Neuronal stem cell (in vitro differentiated cells): ENCODE data around the gene COL8A2.

Experiments used
- DNase-seq: peaks from one replicate; pipeline ENCODE4 v3.0.0-alpha.2; 2013; ENCODE audit warnings: low spot score
- H2AFZ ChIP-seq: one replicate; pipeline ENCODE4 v1.6.1; 2013; ENCODE audit warnings: mild to moderate bottlenecking, low read length, inconsistent platforms
- H2AK5ac ChIP-seq: 2 replicates; pipeline ENCODE4 v1.6.1; 2013; ENCODE audit warnings: low read depth, mild to moderate bottlenecking, inconsistent platforms, low read length, moderate library complexity, mixed read lengths
- H2BK120ac ChIP-seq: 2 replicates; pipeline ENCODE4 v1.6.1; 2013; ENCODE audit warnings: low read depth, mild to moderate bottlenecking, inconsistent platforms, low read length, moderate library complexity, mixed read lengths
- H2BK12ac ChIP-seq: one replicate; pipeline ENCODE4 v1.6.1; 2013; ENCODE audit warnings: low read length, inconsistent platforms
- H2BK15ac ChIP-seq: 2 replicates; pipeline ENCODE4 v1.6.1; 2013; ENCODE audit warnings: mild to moderate bottlenecking, low read length, inconsistent platforms, mixed read lengths
- H2BK5ac ChIP-seq: one replicate; pipeline ENCODE4 v1.6.1; 2013; ENCODE audit warnings: inconsistent platforms, mild to moderate bottlenecking, low read length, moderate library complexity
- H3K14ac ChIP-seq: one replicate; pipeline ENCODE4 v1.6.1; 2013; ENCODE audit warnings: low read length, inconsistent platforms
- H3K18ac ChIP-seq: 2 replicates; pipeline ENCODE4 v1.6.1; 2013; ENCODE audit warnings: low read length, inconsistent platforms
- H3K23ac ChIP-seq: 2 replicates; pipeline ENCODE4 v1.6.1; 2013; ENCODE audit warnings: low read depth, mild to moderate bottlenecking, mixed read lengths, low read length, inconsistent platforms; ENCODE audit not compliant: poor library complexity
- H3K27ac ChIP-seq: replicated peaks from 3 replicates; pipeline ENCODE4 v1.5.1; 2013; ENCODE audit warnings: low read length, inconsistent platforms
- H3K27me3 ChIP-seq, 3 experiments: 2 replicates each; pipeline ENCODE4 v1.6.1; 2013; ENCODE audit warnings: low read length in 3 of 3, mild to moderate bottlenecking in 2 of 3, inconsistent platforms in 1 of 3, low read depth in 1 of 3, mixed read lengths in 1 of 3, moderate library complexity in 1 of 3; ENCODE audit not compliant: control insufficient read depth in 3 of 3, insufficient read depth in 3 of 3
- H3K36me3 ChIP-seq, 2 donors: replicated peaks in 1 of 2; 2 replicates each; pipeline ENCODE4 v1.6.1; 2013; ENCODE audit warnings: low read length in 2 of 2; ENCODE audit not compliant: control insufficient read depth in 2 of 2, insufficient read depth in 2 of 2
- H3K4ac ChIP-seq: 2 replicates; pipeline ENCODE4 v1.6.1; 2013; ENCODE audit warnings: inconsistent platforms, mild to moderate bottlenecking, low read length, moderate library complexity
- H3K4me1 ChIP-seq, 2 donors: 1 replicate in 1 of 2; 2 replicates in 1 of 2; pipeline ENCODE4 v1.6.1; 2013; ENCODE audit warnings: low read length in 2 of 2, low read depth in 1 of 2; ENCODE audit not compliant: control insufficient read depth in 2 of 2, insufficient read depth in 1 of 2
- H3K4me2 ChIP-seq: one replicate; pipeline ENCODE4 v1.6.1; 2013; ENCODE audit warnings: mild to moderate bottlenecking, low read length, inconsistent platforms; ENCODE audit not compliant: insufficient read depth, poor library complexity, severe bottlenecking
- H3K4me3 ChIP-seq, 2 donors: 2 replicates each; pipeline ENCODE4 v1.5.1; 2013; ENCODE audit warnings: low read length in 2 of 2, mild to moderate bottlenecking in 2 of 2, inconsistent platforms in 1 of 2, moderate library complexity in 1 of 2
- H3K79me1 ChIP-seq: one replicate; pipeline ENCODE4 v1.6.1; 2013; ENCODE audit warnings: low read depth, mild to moderate bottlenecking, inconsistent platforms, low read length, moderate library complexity
- H3K9ac ChIP-seq: one replicate; pipeline ENCODE4 v1.6.1; 2013; ENCODE audit warnings: mild to moderate bottlenecking, low read depth, low read length, inconsistent platforms; ENCODE audit not compliant: poor library complexity
- H3K9me3 ChIP-seq, 2 donors: replicated peaks in 1 of 2; 2 replicates each; pipeline versions ENCODE3 to v1.6.1; 2013; ENCODE audit warnings: low read length in 2 of 2, mild to moderate bottlenecking in 2 of 2, inconsistent platforms in 1 of 2, low read depth in 1 of 2, mixed read lengths in 1 of 2, moderate library complexity in 1 of 2; ENCODE audit not compliant: control insufficient read depth in 2 of 2, insufficient read depth in 1 of 2
- H4K8ac ChIP-seq: one replicate; pipeline ENCODE4 v1.6.1; 2013; ENCODE audit warnings: low read depth, mild to moderate bottlenecking, inconsistent platforms, low read length, moderate library complexity
- H4K91ac ChIP-seq: one replicate; pipeline ENCODE4 v1.6.1; 2013; ENCODE audit warnings: low read length, low read depth, mild to moderate bottlenecking, inconsistent platforms; ENCODE audit not compliant: poor library complexity
- WGBS, 2 donors: extraction: QIAGEN DNeasy Blood & Tissue Kit; methylation state at CpG; one replicate each; pipeline ENCODE4 v1.1.7; 2013; ENCODE audit warnings: missing lambda C conversion rate in 2 of 2, mixed read lengths in 1 of 2; ENCODE audit not compliant: insufficient read length in 2 of 2, insufficient replicate concordance in 1 of 2; ENCODE audit errors: extremely low coverage in 2 of 2; 5-methylcytosine and 5-hydroxymethylcytosine counted together

COL8A2 gene

DNA sequence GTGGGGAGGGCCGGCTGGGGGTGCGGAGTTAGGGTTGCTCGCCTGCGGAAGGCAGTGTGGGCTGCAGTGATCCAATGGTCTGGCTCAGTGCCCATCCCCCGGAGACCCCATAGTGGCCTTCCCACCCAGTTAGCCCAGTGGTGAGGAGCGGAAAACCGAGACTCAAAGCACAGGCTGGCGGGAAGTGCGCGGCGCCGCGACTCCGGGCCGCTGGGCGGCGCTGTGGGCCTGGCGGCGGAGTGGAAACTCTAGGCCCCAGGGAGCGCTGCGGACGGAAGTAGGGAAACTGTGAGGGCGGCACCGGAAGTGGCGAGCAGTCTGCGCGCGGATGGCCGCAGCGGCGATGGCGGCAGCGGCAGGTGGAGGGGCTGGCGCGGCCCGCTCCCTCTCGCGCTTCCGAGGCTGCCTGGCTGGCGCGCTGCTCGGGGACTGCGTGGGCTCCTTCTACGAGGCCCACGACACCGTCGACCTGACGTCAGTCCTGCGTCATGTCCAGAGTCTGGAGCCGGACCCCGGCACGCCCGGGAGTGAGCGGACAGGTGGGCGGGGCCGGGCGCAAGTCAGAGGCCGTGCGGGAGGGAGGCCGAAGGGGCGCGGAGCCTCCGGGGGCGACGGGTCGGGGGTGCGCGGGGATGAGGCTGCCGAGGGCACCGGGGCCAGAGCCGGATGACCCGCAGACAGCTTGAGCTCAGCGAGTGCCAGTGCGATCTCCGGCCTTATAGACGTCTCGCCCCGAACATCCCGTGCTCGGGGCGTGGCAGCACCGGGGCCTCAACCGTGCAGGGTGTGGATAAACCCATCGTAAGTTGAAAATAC is 36.2 kb downstream of the COL8A2 start, which contains the start of gene ADPRS:
ADPRS (plus strand) TSS at position 316 of the 816 bp plus-strand sequence; CDS start at position 329, 13 bp downstream.
- Histone ChIP-seq H3K14ac (peak within 1 kb of the TSS; percentile 98), H2BK12ac (no peak within 1 kb of the TSS), H2BK5ac (peak within 1 kb of the TSS; percentile 90), H3K4me3 (peak within 1 kb of the TSS; percentile 97 to 98), H4K8ac (peak within 1 kb of the TSS; percentile 99), H3K4ac (peak within 1 kb of the TSS; percentile 94), H3K4me1 (peaks cover 12 to 14% of the 10 kb centered on the region in 2 donors), H3K27ac (peak within 1 kb of the TSS; percentile 65), H3K9ac (peak within 1 kb of the TSS; percentile 99), H2BK15ac (peak within 1 kb of the TSS; percentile 95), H2AK5ac (peak within 1 kb of the TSS; percentile 98), H3K18ac (peak within 1 kb of the TSS; percentile 98), H3K27me3 (no peaks in the 10 kb centered on the region), H2AFZ (peak within 1 kb of the TSS; percentile 99), H4K91ac (no peak within 1 kb of the TSS), H3K36me3 (peaks cover 41 to 52% of the 10 kb centered on the region in 2 donors), H2BK120ac (peak within 1 kb of the TSS; percentile 81), H3K4me2 (peak within 1 kb of the TSS; percentile 90), H3K79me1 (peaks cover 19% of the 10 kb centered on the region), H3K9me3 (no peaks in the 10 kb centered on the region), H3K23ac (peak within 1 kb of the TSS; percentile 100)
- no CpG with 5 or more reads among the region's 84 CpGs for WGBS, 2 donors
- DNase-seq, result peak; percentile 87

DNA sequence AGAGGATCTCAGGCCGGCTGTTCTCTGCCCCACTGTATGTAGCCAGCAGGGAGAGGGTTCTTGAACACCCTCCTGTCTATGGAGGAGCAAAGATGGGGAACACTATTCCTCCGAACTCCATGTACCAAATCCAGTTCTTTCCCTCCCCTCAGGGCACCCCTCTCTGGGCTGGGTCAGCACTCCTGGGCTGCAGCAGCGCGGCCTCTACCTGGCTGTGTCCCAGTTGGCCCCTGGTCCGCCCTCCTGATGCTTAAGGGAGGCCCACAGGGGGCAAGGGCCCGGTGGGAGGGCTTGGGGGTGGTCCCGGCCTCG is 36.8 kb downstream of the COL8A2 start:
- Histone ChIP-seq H4K8ac (peak overlapping the region; percentile 75), H3K4me3 (peak overlapping the region in 1 of 2 donors; percentile 98), H3K14ac (peak overlapping the region; percentile 27), H3K36me3 (peaks cover 36 to 47% of the 10 kb centered on the region in 2 donors), H3K23ac (no peak overlapping the region), H2BK120ac (peak overlapping the region; percentile 81), H3K4me1 (peaks cover 14% of the 10 kb centered on the region in 2 donors), H3K79me1 (peaks cover 19% of the 10 kb centered on the region), H3K4me2 (peak overlapping the region; percentile 32), H2BK15ac (peak overlapping the region; percentile 95), H3K18ac (peak overlapping the region; percentile 93), H3K9me3 (no peaks in the 10 kb centered on the region), H4K91ac (no peak overlapping the region), H2AK5ac (peak overlapping the region; percentile 98), H3K9ac (peak overlapping the region; percentile 74), H3K27me3 (no peaks in the 10 kb centered on the region), H3K27ac (no peak overlapping the region), H3K4ac (peak overlapping the region; percentile 81), H2AFZ (peak overlapping the region; percentile 99), H2BK5ac (peak overlapping the region; percentile 90), H2BK12ac (no peak overlapping the region)
- no CpG with 5 or more reads among the region's 8 CpGs for WGBS, 2 donors
- no peak for DNase-seq

DNA sequence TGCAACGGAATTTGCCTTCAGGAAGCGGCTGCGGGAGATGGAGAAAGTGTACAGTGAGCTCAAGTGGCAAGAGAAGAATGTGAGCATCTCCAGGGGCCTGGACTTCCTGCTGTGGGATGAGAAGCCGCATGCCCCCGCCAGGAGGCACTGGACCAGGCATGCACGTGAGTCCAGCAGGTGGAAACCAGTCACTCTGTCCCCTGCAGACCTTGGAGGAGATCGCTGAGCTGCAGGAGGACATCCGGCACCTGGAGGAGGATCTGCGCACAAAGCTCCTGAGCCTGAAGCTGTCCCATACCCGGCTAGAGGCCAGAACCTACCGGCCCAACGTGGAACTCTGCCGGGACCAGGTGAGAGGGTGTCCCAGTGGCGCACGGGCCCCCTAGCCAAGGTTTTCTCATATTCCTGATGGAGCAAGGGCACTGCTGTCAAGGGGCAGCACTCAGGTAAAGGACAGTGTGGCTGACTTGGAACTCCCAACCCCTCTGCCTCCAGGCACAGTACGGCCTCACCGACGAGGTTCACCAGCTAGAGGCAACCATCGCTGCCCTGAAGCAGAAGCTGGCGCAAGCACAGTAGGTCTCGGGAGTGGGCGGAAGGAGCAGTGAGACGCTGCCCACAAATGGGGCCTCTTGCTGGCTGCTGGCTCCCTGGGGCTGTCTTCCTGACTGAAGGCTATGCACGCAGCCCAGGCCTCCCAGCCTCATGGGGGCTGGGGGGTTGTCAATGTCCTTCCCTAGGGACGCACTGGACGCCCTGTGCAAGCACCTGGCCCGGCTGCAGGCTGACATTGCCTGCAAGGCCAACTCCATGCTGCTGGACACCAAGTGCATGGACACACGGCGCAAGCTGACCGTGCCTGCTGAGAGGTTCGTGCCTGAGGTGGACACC is 37.5 kb downstream of the COL8A2 start:
- no peak overlapping the region for H2BK12ac ChIP-seq
- H3K27me3 ChIP-seq, result no peaks in the 10 kb centered on the region
- H2AK5ac ChIP-seq, result peak overlapping the region; percentile 98
- H3K4me2 ChIP-seq, result no peak overlapping the region
- H2AFZ ChIP-seq, result peak overlapping the region; percentile 99
- peaks cover 19% of the 10 kb centered on the region for H3K79me1 ChIP-seq
- H3K18ac ChIP-seq, result no peak overlapping the region
- H3K27ac ChIP-seq, result no peak overlapping the region
- H3K4me3 ChIP-seq, result peak overlapping the region in 1 of 2 donors; percentile 14
- peak overlapping the region; percentile 81 for H3K4ac ChIP-seq
- H2BK15ac ChIP-seq, result peak overlapping the region; percentile 95
- DNase-seq, result no peak
- peak overlapping the region; percentile 32 for H3K9ac ChIP-seq
- no peak overlapping the region for H4K8ac ChIP-seq
- no peaks in the 10 kb centered on the region for H3K9me3 ChIP-seq
- H2BK120ac ChIP-seq, result peak overlapping the region; percentile 81
- H2BK5ac ChIP-seq, result no peak overlapping the region
- H3K23ac ChIP-seq, result peak overlapping the region; percentile 32
- H3K4me1 ChIP-seq, result peaks cover 14% of the 10 kb centered on the region in 2 donors
- no CpG with 5 or more reads among the region's 31 CpGs for WGBS, 2 donors
- H4K91ac ChIP-seq, result no peak overlapping the region
- H3K14ac ChIP-seq, result no peak overlapping the region
- peaks cover 28 to 39% of the 10 kb centered on the region in 2 donors for H3K36me3 ChIP-seq
